Measurements from ENCODE around the gene FARP1. TPM values are rescaled to one million over a fixed set of nuclear protein-coding genes. Genes with fewer than 3 reads are reported as not detected.
A peak's percentile ranks its signal among the peaks of the same experiment; 100 is the strongest.

Gene FARP1
- total and polyA plus RNA-seq, 2 of the 13 experiments (the other 11 are each of a cell fraction or from before 2014, with no cell fraction given): 70.6 to 126 TPM

- Histone ChIP-seq H3K4me3 (replicated peaks in 1 of 3; ENCODE audit: insufficient read depth in 1 of 3, low read depth in 2 of 3, low read length in 3 of 3) (no peak overlapping the region), H3K79me2 (ENCODE audit: insufficient read depth, low read length) (peaks cover 95% of the 10 kb centered on the region), H3K9me3 (ENCODE audit: low read length) (no peaks in the 10 kb centered on the region), H4K20me1 (ENCODE audit: insufficient read depth, low read length) (peaks cover 27% of the 10 kb centered on the region), H3K9ac (ENCODE audit: insufficient read depth, low read depth, low read length) (no peak overlapping the region), H3K4me2 (ENCODE audit: low read depth, low read length) (no peak overlapping the region), H3K27me3 (ENCODE audit: control insufficient read depth in 1 of 2, insufficient read depth in 2 of 2, low read length in 2 of 2) (no peaks in the 10 kb centered on the region), H2AFZ (ENCODE audit: low read length) (no peak overlapping the region), H3K36me3 (replicated peaks in 1 of 2; ENCODE audit: control insufficient read depth in 1 of 2, insufficient read depth in 2 of 2, low read length in 2 of 2) (peaks cover 10 to 14% of the 10 kb centered on the region in 2 experiments; a peak in 3 of 5 replicates), H3K27ac (ENCODE audit: extremely low read length, insufficient read depth, low read length) (no peak overlapping the region), H3K4me1 (ENCODE audit: insufficient read depth, low read length) (peaks cover 92% of the 10 kb centered on the region)
- in situ Hi-C loops (cut with HindIII; ENCODE audit: extremely low pct_ligation_motif_present, low pct_unique_long_range_greater_than_20kb): loop anchor here (5.0 kb wide), 1 partner anchor 171 kb away; no protein-coding TSS in a partner anchor
- DNase-seq (ENCODE audit: low spot score) (no peak), ATAC-seq (no peak), FAIRE-seq (no peak)
- TF ChIP-seq NCOR1 (IDR thresholded peaks at IDR 0.05; ENCODE audit: borderline replicate concordance, low read length) (no peak), RBM22 (optimal IDR thresholded peaks at IDR 0.05; ENCODE audit: low read length) (peak; percentile 70)
- BruUV-seq (replicated peaks): no TSS peak
- intact Hi-C loops (cut with micrococcal nuclease; ENCODE audit: unreplicated experiment): loop anchor here (5.0 kb wide), 1 partner anchor 171 kb away; no protein-coding TSS in a partner anchor
- POLR2A ChIA-PET: no interaction called here
- 94% methylated on average over 15 of the region's 15 CpGs for WGBS (ENCODE audit: low lambda C conversion rate)
- CTCF ChIA-PET (ENCODE audit: low intra/inter-chr PET ratio, low total read pairs): no interaction called here
Measured at GRCh38 chr13:98480915-98481877, 338.3 kb downstream of the FARP1 start.

- Histone ChIP-seq H3K4me3 (replicated peaks in 1 of 3; ENCODE audit: insufficient read depth in 1 of 3, low read depth in 2 of 3, low read length in 3 of 3) (no peak overlapping the region), H2AFZ (ENCODE audit: low read length) (no peak overlapping the region), H3K9me3 (ENCODE audit: low read length) (no peaks in the 10 kb centered on the region), H3K9ac (ENCODE audit: insufficient read depth, low read depth, low read length) (no peak overlapping the region), H3K4me1 (ENCODE audit: insufficient read depth, low read length) (peaks cover 91% of the 10 kb centered on the region), H3K79me2 (ENCODE audit: insufficient read depth, low read length) (peaks cover 99% of the 10 kb centered on the region), H3K27me3 (ENCODE audit: control insufficient read depth in 1 of 2, insufficient read depth in 2 of 2, low read length in 2 of 2) (no peaks in the 10 kb centered on the region), H3K27ac (ENCODE audit: extremely low read length, insufficient read depth, low read length) (peak overlapping the region; percentile 88), H3K4me2 (ENCODE audit: low read depth, low read length) (no peak overlapping the region), H3K36me3 (replicated peaks in 1 of 2; ENCODE audit: control insufficient read depth in 1 of 2, insufficient read depth in 2 of 2, low read length in 2 of 2) (peaks cover 10 to 15% of the 10 kb centered on the region in 2 experiments; a peak in 3 of 5 replicates), H4K20me1 (ENCODE audit: insufficient read depth, low read length) (peaks cover 16% of the 10 kb centered on the region)
- 85% methylated on average over 11 of the region's 28 CpGs for WGBS (ENCODE audit: low lambda C conversion rate)
- no peak for FAIRE-seq
- ChIA-PET CTCF (ENCODE audit: low intra/inter-chr PET ratio, low total read pairs) (interaction anchor here (1.1 kb wide), 1 partner anchor 91 kb away, joined by 3 read pairs; no protein-coding TSS in a partner anchor), POLR2A (interaction anchor here (2.1 to 2.8 kb wide), 3 partner anchors 89 to 170 kb away, joined by 5 to 15 read pairs (median 15); partner anchors contain the start of gene STK24)
- no TSS peak for BruUV-seq (replicated peaks)
- in situ Hi-C loops (cut with HindIII; ENCODE audit: extremely low pct_ligation_motif_present, low pct_unique_long_range_greater_than_20kb): loop anchor here (5.0 kb wide), 1 partner anchor 170 kb away; no protein-coding TSS in a partner anchor
- intact Hi-C loops (cut with micrococcal nuclease; ENCODE audit: unreplicated experiment): loop anchor here (5.0 kb wide), 1 partner anchor 170 kb away; no protein-coding TSS in a partner anchor
- peak; percentile 7; the same call in 1 of the 3 replicates for ATAC-seq
- DNase-seq (ENCODE audit: low spot score): no peak
- TF ChIP-seq RBM22 (optimal IDR thresholded peaks at IDR 0.05; ENCODE audit: low read length) (peak; percentile 18), ZBTB4 (CRISPR knock-in tag; IDR thresholded peaks at IDR 0.05; ENCODE audit: borderline replicate concordance) (no peak)
- TF ChIP-seq, protein P1, sequence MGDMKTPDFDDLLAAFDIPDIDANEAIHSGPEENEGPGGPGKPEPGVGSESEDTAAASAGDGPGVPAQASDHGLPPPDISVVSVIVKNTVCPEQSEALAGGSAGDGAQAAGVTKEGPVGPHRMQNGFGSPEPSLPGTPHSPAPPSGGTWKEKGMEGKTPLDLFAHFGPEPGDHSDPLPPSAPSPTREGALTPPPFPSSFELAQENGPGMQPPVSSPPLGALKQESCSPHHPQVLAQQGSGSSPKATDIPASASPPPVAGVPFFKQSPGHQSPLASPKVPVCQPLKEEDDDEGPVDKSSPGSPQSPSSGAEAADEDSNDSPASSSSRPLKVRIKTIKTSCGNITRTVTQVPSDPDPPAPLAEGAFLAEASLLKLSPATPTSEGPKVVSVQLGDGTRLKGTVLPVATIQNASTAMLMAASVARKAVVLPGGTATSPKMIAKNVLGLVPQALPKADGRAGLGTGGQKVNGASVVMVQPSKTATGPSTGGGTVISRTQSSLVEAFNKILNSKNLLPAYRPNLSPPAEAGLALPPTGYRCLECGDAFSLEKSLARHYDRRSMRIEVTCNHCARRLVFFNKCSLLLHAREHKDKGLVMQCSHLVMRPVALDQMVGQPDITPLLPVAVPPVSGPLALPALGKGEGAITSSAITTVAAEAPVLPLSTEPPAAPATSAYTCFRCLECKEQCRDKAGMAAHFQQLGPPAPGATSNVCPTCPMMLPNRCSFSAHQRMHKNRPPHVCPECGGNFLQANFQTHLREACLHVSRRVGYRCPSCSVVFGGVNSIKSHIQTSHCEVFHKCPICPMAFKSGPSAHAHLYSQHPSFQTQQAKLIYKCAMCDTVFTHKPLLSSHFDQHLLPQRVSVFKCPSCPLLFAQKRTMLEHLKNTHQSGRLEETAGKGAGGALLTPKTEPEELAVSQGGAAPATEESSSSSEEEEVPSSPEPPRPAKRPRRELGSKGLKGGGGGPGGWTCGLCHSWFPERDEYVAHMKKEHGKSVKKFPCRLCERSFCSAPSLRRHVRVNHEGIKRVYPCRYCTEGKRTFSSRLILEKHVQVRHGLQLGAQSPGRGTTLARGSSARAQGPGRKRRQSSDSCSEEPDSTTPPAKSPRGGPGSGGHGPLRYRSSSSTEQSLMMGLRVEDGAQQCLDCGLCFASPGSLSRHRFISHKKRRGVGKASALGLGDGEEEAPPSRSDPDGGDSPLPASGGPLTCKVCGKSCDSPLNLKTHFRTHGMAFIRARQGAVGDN (CRISPR knock-in tag; IDR thresholded peaks at IDR 0.05): peak; percentile 38
Measured at GRCh38 chr13:98482476-98483444, 339.9 kb downstream of the FARP1 start.

Data from HepG2 (cell line).